ENCODE data around the gene ZNRF2. TPM values are rescaled to one million over a fixed set of nuclear protein-coding genes. Genes with fewer than 3 reads are reported as not detected.

ZNRF2 gene
- total and polyA plus RNA-seq, 3 experiments from 2014 or later, result 4.2 to 13.6 (median 12.4) TPM

- H3K36me3 Mint-ChIP-seq, result peaks cover 3 to 25% (median 17%) of the 10 kb centered on the region in 3 donors
- H3K4me3 ChIP-seq (ENCODE audit: low read length), result no peak overlapping the region
- no peak overlapping the region for H3K27ac ChIP-seq (ENCODE audit: low read depth, low read length)
- H3K4me1 ChIP-seq (ENCODE audit: insufficient read depth, low read length), result peaks cover 38% of the 10 kb centered on the region
- no peaks in the 10 kb centered on the region for H3K27me3 ChIP-seq (ENCODE audit: insufficient read depth, low read length, poor library complexity, severe bottlenecking)
- no peaks in the 10 kb centered on the region for H3K27me3 Mint-ChIP-seq
- peaks cover 64 to 88% (median 81%) of the 10 kb centered on the region in 3 donors for H3K4me1 Mint-ChIP-seq
- no peak overlapping the region for H3K4me3 Mint-ChIP-seq
- no peak for DNase-seq
- no peaks in the 10 kb centered on the region for H3K9me3 ChIP-seq (ENCODE audit: low read length)
- peak overlapping the region in 5 of 8 donors; percentile 28 to 73 (median 32) for H3K27ac Mint-ChIP-seq
- H3K9me3 Mint-ChIP-seq, result no peaks in the 10 kb centered on the region
- no peaks in the 10 kb centered on the region for H3K36me3 ChIP-seq (ENCODE audit: insufficient read depth, low read length)
- ChIA-PET CTCF (no interaction called here), POLR2A (interaction anchor here (0.9 kb wide), 1 partner anchor 43 kb away, joined by 3 read pairs; no protein-coding TSS in a partner anchor)
Observed at GRCh38 chr7:30328381-30328780, 44.0 kb downstream of the ZNRF2 start.

DNA sequence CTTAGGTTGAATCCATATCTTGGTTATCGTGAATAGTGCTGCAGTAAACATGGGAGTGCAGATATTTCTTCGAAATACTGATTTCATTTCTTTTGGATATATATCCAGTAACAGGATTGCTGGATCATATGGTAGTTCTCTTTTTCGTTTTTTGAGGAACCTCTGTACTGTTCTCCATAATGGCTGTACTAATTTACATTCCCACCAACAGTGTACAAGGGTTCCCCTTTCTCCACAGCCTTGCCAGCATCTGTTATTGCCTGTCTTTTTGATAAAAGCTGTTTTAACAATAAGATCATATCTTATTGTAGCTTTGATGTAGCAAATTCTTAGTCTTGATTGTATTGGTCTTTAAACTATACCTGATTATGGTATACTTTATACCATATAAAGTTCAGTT, 45.3 kb downstream of the ZNRF2 start:
- H3K4me1 Mint-ChIP-seq, result peaks cover 68 to 88% (median 86%) of the 10 kb centered on the region in 3 donors
- no peak for DNase-seq
- Histone ChIP-seq H3K9me3 (ENCODE audit: low read length) (no peaks in the 10 kb centered on the region), H3K27me3 (ENCODE audit: insufficient read depth, low read length, poor library complexity, severe bottlenecking) (no peaks in the 10 kb centered on the region), H3K4me3 (ENCODE audit: low read length) (no peak overlapping the region), H3K36me3 (ENCODE audit: insufficient read depth, low read length) (no peaks in the 10 kb centered on the region), H3K4me1 (ENCODE audit: insufficient read depth, low read length) (peaks cover 36% of the 10 kb centered on the region), H3K27ac (ENCODE audit: low read depth, low read length) (no peak overlapping the region)
- ChIA-PET CTCF (interaction anchor here (1.2 to 1.5 kb wide), 2 partner anchors 17 to 24 kb away, joined by 3 to 5 read pairs; no protein-coding TSS in a partner anchor), POLR2A (no interaction called here)
- H3K27ac Mint-ChIP-seq, result peak overlapping the region; percentile 7 to 95 (median 74)
- H3K9me3 Mint-ChIP-seq, result no peaks in the 10 kb centered on the region
- H3K36me3 Mint-ChIP-seq, result peaks cover under 1 to 20% (median 14%) of the 10 kb centered on the region in 3 donors
- H3K27me3 Mint-ChIP-seq, result no peaks in the 10 kb centered on the region
- H3K4me3 Mint-ChIP-seq, result peak overlapping the region in 1 of 7 donors; percentile 6

GRCh38 chr7:30330134-30331111, 46.0 kb downstream of the ZNRF2 start:
- no peak overlapping the region for H3K4me3 ChIP-seq (ENCODE audit: low read length)
- DNase-seq, result peak; percentile 1 to 70 (median 49)
- Mint-ChIP-seq H3K27ac (peak overlapping the region; percentile 41 to 95 (median 68)), H3K4me3 (peak overlapping the region; percentile 22 to 69 (median 58)), H3K27me3 (no peaks in the 10 kb centered on the region), H3K4me1 (peaks cover 63 to 86% (median 83%) of the 10 kb centered on the region in 3 donors), H3K36me3 (peaks cover 0 to 14% (median 14%) of the 10 kb centered on the region in 3 donors), H3K9me3 (no peaks in the 10 kb centered on the region)
- H3K27ac ChIP-seq (ENCODE audit: low read depth, low read length), result no peak overlapping the region
- H3K27me3 ChIP-seq (ENCODE audit: insufficient read depth, low read length, poor library complexity, severe bottlenecking), result no peaks in the 10 kb centered on the region
- CTCF ChIA-PET, result interaction anchor here (0.9 to 1.5 kb wide), 4 partner anchors 12 to 39 kb away, joined by 3 to 5 read pairs (median 3); no protein-coding TSS in a partner anchor
- H3K9me3 ChIP-seq (ENCODE audit: low read length), result no peaks in the 10 kb centered on the region
- no peaks in the 10 kb centered on the region for H3K36me3 ChIP-seq (ENCODE audit: insufficient read depth, low read length)
- POLR2A ChIA-PET, result interaction anchor here (0.6 to 1.8 kb wide), 2 partner anchors 8 to 18 kb away, joined by 4 to 14 read pairs; no protein-coding TSS in a partner anchor
- peaks cover 36% of the 10 kb centered on the region for H3K4me1 ChIP-seq (ENCODE audit: insufficient read depth, low read length)

DNA sequence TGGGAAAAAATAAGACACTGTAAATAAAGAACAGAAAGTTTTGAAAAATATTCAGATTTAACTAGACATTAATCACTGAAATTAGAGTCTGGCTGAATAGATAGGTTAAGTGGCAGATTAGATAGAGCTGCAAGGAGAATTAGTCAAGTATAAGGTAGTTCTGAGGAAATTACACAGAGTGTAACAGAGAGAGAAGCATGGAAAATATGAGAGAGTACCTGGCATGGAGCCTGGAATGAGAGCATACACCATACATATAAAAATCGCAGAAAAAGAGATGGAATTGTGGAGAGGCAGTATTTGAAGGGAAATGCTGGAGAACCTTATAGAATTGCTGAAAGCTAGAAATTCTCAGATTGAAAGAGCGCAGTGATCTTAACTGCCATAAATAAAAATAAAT, 46.9 kb downstream of the ZNRF2 start:
- Mint-ChIP-seq H3K4me1 (peaks cover 65 to 88% (median 86%) of the 10 kb centered on the region in 3 donors), H3K27ac (peak overlapping the region in 7 of 8 donors; percentile 21 to 95 (median 62)), H3K36me3 (peaks cover 0 to 11% (median 9%) of the 10 kb centered on the region in 3 donors), H3K27me3 (no peaks in the 10 kb centered on the region), H3K4me3 (peak overlapping the region in 3 of 7 donors; percentile 9 to 19 (median 9)), H3K9me3 (no peaks in the 10 kb centered on the region)
- Histone ChIP-seq H3K4me1 (ENCODE audit: insufficient read depth, low read length) (peaks cover 36% of the 10 kb centered on the region), H3K4me3 (ENCODE audit: low read length) (no peak overlapping the region), H3K36me3 (ENCODE audit: insufficient read depth, low read length) (no peaks in the 10 kb centered on the region), H3K27ac (ENCODE audit: low read depth, low read length) (no peak overlapping the region), H3K9me3 (ENCODE audit: low read length) (no peaks in the 10 kb centered on the region), H3K27me3 (ENCODE audit: insufficient read depth, low read length, poor library complexity, severe bottlenecking) (no peaks in the 10 kb centered on the region)
- POLR2A ChIA-PET, result interaction anchor here (1.5 to 1.8 kb wide), 2 partner anchors 8 to 17 kb away, joined by 4 to 14 read pairs; no protein-coding TSS in a partner anchor
- CTCF ChIA-PET, result interaction anchor here (0.9 to 1.5 kb wide), 2 partner anchors 11 to 38 kb away, joined by 3 read pairs; no protein-coding TSS in a partner anchor
- DNase-seq, result no peak

- Histone ChIP-seq H3K4me3 (ENCODE audit: low read length) (no peak overlapping the region), H3K9me3 (ENCODE audit: low read length) (no peaks in the 10 kb centered on the region), H3K4me1 (ENCODE audit: insufficient read depth, low read length) (peaks cover 36% of the 10 kb centered on the region), H3K27me3 (ENCODE audit: insufficient read depth, low read length, poor library complexity, severe bottlenecking) (no peaks in the 10 kb centered on the region), H3K36me3 (ENCODE audit: insufficient read depth, low read length) (no peaks in the 10 kb centered on the region), H3K27ac (ENCODE audit: low read depth, low read length) (no peak overlapping the region)
- ChIA-PET POLR2A (interaction anchor here (1.5 kb wide), 1 partner anchor 10 kb away, joined by 4 read pairs; no protein-coding TSS in a partner anchor), CTCF (no interaction called here)
- Mint-ChIP-seq H3K27me3 (no peaks in the 10 kb centered on the region), H3K4me3 (no peak overlapping the region), H3K36me3 (peaks cover 0 to 3% (median 2%) of the 10 kb centered on the region in 3 donors), H3K4me1 (peaks cover 63 to 90% (median 87%) of the 10 kb centered on the region in 3 donors), H3K27ac (peak overlapping the region in 4 of 8 donors; percentile 11 to 66 (median 45)), H3K9me3 (no peaks in the 10 kb centered on the region)
- DNase-seq, result no peak
Observed at GRCh38 chr7:30332549-30332948, 48.2 kb downstream of the ZNRF2 start.

- no peak for DNase-seq
- H3K36me3 Mint-ChIP-seq, result peaks cover 2 to 5% (median 4%) of the 10 kb centered on the region in 3 donors
- no peak overlapping the region for H3K4me3 ChIP-seq (ENCODE audit: low read length)
- H3K4me3 Mint-ChIP-seq, result no peak overlapping the region
- H3K4me1 ChIP-seq (ENCODE audit: insufficient read depth, low read length), result peaks cover 8% of the 10 kb centered on the region
- H3K9me3 ChIP-seq (ENCODE audit: low read length), result no peaks in the 10 kb centered on the region
- H3K27ac ChIP-seq (ENCODE audit: low read depth, low read length), result no peak overlapping the region
- ChIA-PET CTCF (interaction anchor here (0.9 kb wide), 1 partner anchor 11 kb away, joined by 3 read pairs; no protein-coding TSS in a partner anchor), POLR2A (interaction anchor here (1.2 kb wide), 1 partner anchor 50 kb away, joined by 4 read pairs; no protein-coding TSS in a partner anchor)
- peak overlapping the region in 2 of 8 donors; percentile 2 to 9 for H3K27ac Mint-ChIP-seq
- peaks cover 60 to 91% (median 89%) of the 10 kb centered on the region in 3 donors for H3K4me1 Mint-ChIP-seq
- no peaks in the 10 kb centered on the region for H3K36me3 ChIP-seq (ENCODE audit: insufficient read depth, low read length)
- no peaks in the 10 kb centered on the region for H3K27me3 Mint-ChIP-seq
- peaks cover 0 to 2% (median under 1%) of the 10 kb centered on the region in 5 donors for H3K9me3 Mint-ChIP-seq
- no peaks in the 10 kb centered on the region for H3K27me3 ChIP-seq (ENCODE audit: insufficient read depth, low read length, poor library complexity, severe bottlenecking)
Observed at GRCh38 chr7:30335763-30336487, 51.5 kb downstream of the ZNRF2 start.

GRCh38 chr7:30344513-30344912, 60.1 kb downstream of the ZNRF2 start:
- H3K36me3 ChIP-seq (ENCODE audit: insufficient read depth, low read length), result no peaks in the 10 kb centered on the region
- no peaks in the 10 kb centered on the region for H3K9me3 ChIP-seq (ENCODE audit: low read length)
- H3K4me3 ChIP-seq (ENCODE audit: low read length), result no peak overlapping the region
- no peaks in the 10 kb centered on the region for H3K27me3 ChIP-seq (ENCODE audit: insufficient read depth, low read length, poor library complexity, severe bottlenecking)
- ChIA-PET POLR2A (interaction anchor here (0.7 to 1.9 kb wide), 2 partner anchors 22 to 30 kb away, joined by 4 read pairs; no protein-coding TSS in a partner anchor), CTCF (no interaction called here)
- Mint-ChIP-seq H3K27me3 (no peaks in the 10 kb centered on the region), H3K9me3 (peaks cover 3 to 13% (median 11%) of the 10 kb centered on the region in 5 donors), H3K36me3 (peaks cover 2 to 14% (median 3%) of the 10 kb centered on the region in 3 donors), H3K27ac (peak overlapping the region; percentile 5 to 87 (median 42)), H3K4me1 (peaks cover 76 to 90% (median 88%) of the 10 kb centered on the region in 3 donors), H3K4me3 (peak overlapping the region in 1 of 7 donors; percentile 4)
- no peak overlapping the region for H3K27ac ChIP-seq (ENCODE audit: low read depth, low read length)
- DNase-seq, result no peak
- H3K4me1 ChIP-seq (ENCODE audit: insufficient read depth, low read length), result peaks cover 27% of the 10 kb centered on the region
